Esophagus muscularis mucosa (tissue), 4 donors: ENCODE results near the gene TTC39A. TPM values are rescaled to one million over a fixed set of nuclear protein-coding genes. Genes with fewer than 3 reads are reported as not detected.

Experiments used
- DNase-seq: peaks from one replicate; pipeline ENCODE4 v3.0.0-alpha.2; 2017; ENCODE audit errors: extremely low spot score
- H3K27ac ChIP-seq, 4 donors: fragments of 200-600 bp; sonication (generic); replicated peaks in 1 of 4; 1 replicate in 3 of 4; 2 replicates in 1 of 4; pipeline ENCODE4 v1.5.1; 2016 to 2019; ENCODE audit warnings: mild to moderate bottlenecking in 1 of 4
- H3K27me3 ChIP-seq, 4 donors: fragments of 200-600 bp; sonication (generic); one replicate each; pipeline versions ENCODE4 v1.5.1 to v1.6.0; 2016 to 2019
- H3K36me3 ChIP-seq, 4 donors: fragments of 200-600 bp; sonication (generic); one replicate each; pipeline ENCODE4 v1.5.1; 2016 to 2019
- H3K4me1 ChIP-seq, 4 donors: fragments of 200-600 bp; sonication (generic); one replicate each; pipeline ENCODE4 v1.5.1; 2016 to 2019
- H3K4me3 ChIP-seq, 4 donors: fragments of 200-600 bp; sonication (generic); 1 replicate in 2 of 4; 2 replicates in 2 of 4; pipeline ENCODE4 v1.5.1; 2016 to 2019; ENCODE audit warnings: mild to moderate bottlenecking in 4 of 4, moderate library complexity in 1 of 4
- H3K9me3 ChIP-seq, 4 donors: fragments of 200-600 bp; sonication (generic); 1 replicate in 3 of 4; 2 replicates in 1 of 4; pipeline ENCODE4 v1.5.1; 2016 to 2019
- CTCF ChIP-seq, 3 experiments: fragments of 200-600 bp in 2 of 3; fragments of 450-650 bp in 1 of 3; sonication (generic) in 2 of 3; IDR thresholded peaks; one replicate each; pipeline ENCODE4 v1.5.1; 2017 to 2019; ENCODE audit warnings: antibody characterized with exemption in 3 of 3, mild to moderate bottlenecking in 2 of 3, moderate library complexity in 1 of 3
- EP300 ChIP-seq: sonication (generic); formaldehyde crosslinking; IDR thresholded peaks from one replicate; pipeline ENCODE4 v1.6.1; 2017; ENCODE audit warnings: antibody characterized with exemption
- POLR2A ChIP-seq: fragments of 450-650 bp; IDR thresholded peaks from one replicate; pipeline ENCODE4 v1.6.1; 2017; ENCODE audit warnings: antibody characterized with exemption, moderate library complexity, mild to moderate bottlenecking, low read depth
- POLR2AphosphoS5 ChIP-seq, 2 donors: sonication (generic); formaldehyde crosslinking; IDR thresholded peaks; one replicate each; pipeline ENCODE4 v1.6.1; 2017; ENCODE audit warnings: antibody characterized with exemption in 2 of 2
- WGBS: methylation state at CpG from one replicate; pipeline ENCODE4 v1.1.5; 2018; 5-methylcytosine and 5-hydroxymethylcytosine counted together
- intact Hi-C: fragments of 100-400 bp; cut with DNase I; formaldehyde crosslinking; loops from one replicate; pipeline ENCODE4 v1.15.1; 2023
- total RNA-seq, 4 donors: library from RNA; depleted of rRNA; stranded (reverse); fragments of >200 nt; gene quantifications; one replicate each; pipeline versions ENCODE4 v1.1.0 to v1.2.1, GENCODE V29; 2016

The TTC39A gene
- total RNA-seq, 4 donors from 2014 or later = 0.17 to 2.5 (median 0.52) TPM; not detected in 1

GRCh38 chr1:51304360-51304759 is 26.0 kb downstream of the TTC39A start:
- intact Hi-C loops = no loop called here
- TF ChIP-seq EP300 = no peak
- TF ChIP-seq POLR2AphosphoS5 (IDR thresholded peaks at IDR 0.05) = no peak
- no peak for TF ChIP-seq CTCF (IDR thresholded peaks at IDR 0.05)
- TF ChIP-seq POLR2A = no peak
- DNase-seq = no peak
- no peaks in the 10 kb centered on the region for H3K9me3 ChIP-seq
- H3K36me3 ChIP-seq = no peaks in the 10 kb centered on the region
- peaks cover 0 to 4% (median 0%) of the 10 kb centered on the region in 4 donors for H3K4me1 ChIP-seq
- peaks cover 0 to 8% (median 0%) of the 10 kb centered on the region in 4 donors for H3K27me3 ChIP-seq
- no peak overlapping the region for H3K27ac ChIP-seq
- WGBS = 43% methylated on average over 1 of the region's 1 CpG
- no peak overlapping the region for H3K4me3 ChIP-seq

GRCh38 chr1:51303751-51304251 is 26.6 kb downstream of the TTC39A start:
- Histone ChIP-seq H3K27ac (no peak overlapping the region), H3K27me3 (peaks cover 0 to 12% (median 0%) of the 10 kb centered on the region in 4 donors), H3K36me3 (no peaks in the 10 kb centered on the region), H3K4me1 (peaks cover 0 to 4% (median 0%) of the 10 kb centered on the region in 4 donors), H3K9me3 (no peaks in the 10 kb centered on the region), H3K4me3 (no peak overlapping the region)
- no peak for DNase-seq
- WGBS = 66% methylated on average over 8 of the region's 8 CpGs
- intact Hi-C loops = no loop called here
- TF ChIP-seq EP300 (no peak), POLR2A (no peak), CTCF (IDR thresholded peaks at IDR 0.05) (no peak), POLR2AphosphoS5 (IDR thresholded peaks at IDR 0.05) (no peak)

- WGBS = 84% methylated on average over 4 of the region's 6 CpGs
- Histone ChIP-seq H3K36me3 (no peaks in the 10 kb centered on the region), H3K9me3 (no peaks in the 10 kb centered on the region), H3K4me3 (no peak overlapping the region), H3K27ac (no peak overlapping the region), H3K4me1 (peaks cover 0 to 4% (median 0%) of the 10 kb centered on the region in 4 donors), H3K27me3 (peaks cover 0 to 12% (median 0%) of the 10 kb centered on the region in 4 donors)
- intact Hi-C loops = no loop called here
- DNase-seq = no peak
- no peak for TF ChIP-seq POLR2A
- no peak for TF ChIP-seq POLR2AphosphoS5 (IDR thresholded peaks at IDR 0.05)
- no peak for TF ChIP-seq CTCF (IDR thresholded peaks at IDR 0.05)
- no peak for TF ChIP-seq EP300
These were observed 27.0 kb downstream of the TTC39A start for GRCh38 chr1:51303315-51303714.

GRCh38 chr1:51302746-51303145 is 27.6 kb downstream of the TTC39A start:
- TF ChIP-seq POLR2AphosphoS5 (IDR thresholded peaks at IDR 0.05) (no peak), POLR2A (no peak), EP300 (no peak), CTCF (IDR thresholded peaks at IDR 0.05) (no peak)
- no peaks in the 10 kb centered on the region for H3K9me3 ChIP-seq
- 71% methylated on average over 1 of the region's 7 CpGs for WGBS
- H3K36me3 ChIP-seq = no peaks in the 10 kb centered on the region
- no peak for DNase-seq
- peaks cover 0 to 12% (median 0%) of the 10 kb centered on the region in 4 donors for H3K27me3 ChIP-seq
- intact Hi-C loops = no loop called here
- no peak overlapping the region for H3K4me3 ChIP-seq
- H3K4me1 ChIP-seq = peaks cover 0 to 7% (median 0%) of the 10 kb centered on the region in 4 donors
- H3K27ac ChIP-seq = no peak overlapping the region

GRCh38 chr1:51302270-51302669 is 28.1 kb downstream of the TTC39A start:
- Histone ChIP-seq H3K27me3 (peaks cover 0 to 12% (median 0%) of the 10 kb centered on the region in 4 donors), H3K27ac (no peak overlapping the region), H3K36me3 (no peaks in the 10 kb centered on the region), H3K9me3 (no peaks in the 10 kb centered on the region), H3K4me3 (no peak overlapping the region), H3K4me1 (peaks cover 3 to 11% (median 4%) of the 10 kb centered on the region in 4 donors)
- TF ChIP-seq POLR2AphosphoS5 (IDR thresholded peaks at IDR 0.05) (no peak), POLR2A (no peak), CTCF (IDR thresholded peaks at IDR 0.05) (no peak), EP300 (no peak)
- intact Hi-C loops = no loop called here
- WGBS = 94% methylated on average over 10 of the region's 10 CpGs
- DNase-seq = no peak
